ENCODE measurements around the gene SSX4B.
"Not testable (repeated sequence)": the region's sequence is repeated elsewhere in the genome, so short reads cannot be mapped to it uniquely, and the experiment has no call there.

Gene SSX4B

GRCh38 chrX:48450076-48450475, 38.3 kb upstream of the SSX4B start:
- no peaks in the 10 kb centered on the region for H4K20me1 ChIP-seq (ENCODE audit: low read depth, low read length)
- no peak overlapping the region for H3K4me2 ChIP-seq (ENCODE audit: low read depth, low read length, poor library complexity, severe bottlenecking)
- H3K9me3 ChIP-seq (ENCODE audit: insufficient read depth, low read length), result no peaks in the 10 kb centered on the region
- no peaks in the 10 kb centered on the region for H3F3A ChIP-seq (ENCODE audit: insufficient read depth)
- TF ChIP-seq CTCF (IDR thresholded peaks at IDR 0.05; ENCODE audit: insufficient read depth, low read length, poor library complexity, severe bottlenecking), result no peak
- no peak for TF ChIP-seq EZH2phosphoT487 (conservative IDR thresholded peaks at IDR 0.05; ENCODE audit: low read length)
- H3K27me3 ChIP-seq (ENCODE audit: low read length), result no peaks in the 10 kb centered on the region
- H3K79me2 ChIP-seq (ENCODE audit: insufficient read depth, low read length), result no peaks in the 10 kb centered on the region
- H3K9ac ChIP-seq (ENCODE audit: low read length), result no peak overlapping the region
- H3K36me3 ChIP-seq (ENCODE audit: low read length), result no peaks in the 10 kb centered on the region
- H2AFZ ChIP-seq (ENCODE audit: low read depth, low read length, severe bottlenecking), result no peak overlapping the region
- no peaks in the 10 kb centered on the region for H3K9me2 ChIP-seq (replicated peaks; ENCODE audit: insufficient read depth, low read length)
- no peak overlapping the region for H3K4me3 ChIP-seq (ENCODE audit: insufficient read depth, low read length, poor library complexity, severe bottlenecking)
- no peak overlapping the region for H3K27ac ChIP-seq (ENCODE audit: low read depth, low read length)

DNA sequence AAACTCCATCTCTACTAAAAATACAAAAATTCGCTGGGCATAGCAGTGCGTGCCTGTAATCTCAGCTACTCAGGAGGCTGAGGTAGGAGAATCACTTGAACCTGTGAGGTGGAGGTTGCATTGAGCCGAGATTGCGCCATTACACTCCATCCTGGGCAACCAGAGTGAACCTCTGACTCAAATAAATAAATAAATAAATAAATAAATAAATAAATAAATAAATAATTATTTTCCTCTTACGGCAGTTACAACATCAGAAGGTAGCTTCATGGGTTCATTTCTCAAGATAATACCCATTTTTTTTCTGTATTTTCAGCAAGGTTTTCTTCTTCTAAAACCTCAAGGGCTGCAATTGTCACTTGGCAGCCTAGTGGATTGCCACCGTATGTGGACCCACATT, 35.4 kb upstream of the SSX4B start:
- not testable (repeated sequence) for H3K36me3 ChIP-seq (ENCODE audit: low read length); H3K79me2 ChIP-seq (ENCODE audit: insufficient read depth, low read length); H3K27me3 ChIP-seq (ENCODE audit: low read length); H3F3A ChIP-seq (ENCODE audit: insufficient read depth); H3K9me2 ChIP-seq (replicated peaks; ENCODE audit: insufficient read depth, low read length); H3K9me3 ChIP-seq (ENCODE audit: insufficient read depth, low read length); H3K4me2 ChIP-seq (ENCODE audit: low read depth, low read length, poor library complexity, severe bottlenecking); H4K20me1 ChIP-seq (ENCODE audit: low read depth, low read length); H3K9ac ChIP-seq (ENCODE audit: low read length); H2AFZ ChIP-seq (ENCODE audit: low read depth, low read length, severe bottlenecking); H3K27ac ChIP-seq (ENCODE audit: low read depth, low read length); H3K4me3 ChIP-seq (ENCODE audit: insufficient read depth, low read length, poor library complexity, severe bottlenecking)

- H3K4me3 ChIP-seq (ENCODE audit: insufficient read depth, low read length, poor library complexity, severe bottlenecking); H4K20me1 ChIP-seq (ENCODE audit: low read depth, low read length); H3K4me2 ChIP-seq (ENCODE audit: low read depth, low read length, poor library complexity, severe bottlenecking); H3F3A ChIP-seq (ENCODE audit: insufficient read depth); H2AFZ ChIP-seq (ENCODE audit: low read depth, low read length, severe bottlenecking); H3K9me3 ChIP-seq (ENCODE audit: insufficient read depth, low read length); H3K27ac ChIP-seq (ENCODE audit: low read depth, low read length); H3K9ac ChIP-seq (ENCODE audit: low read length); H3K9me2 ChIP-seq (replicated peaks; ENCODE audit: insufficient read depth, low read length); H3K36me3 ChIP-seq (ENCODE audit: low read length); H3K79me2 ChIP-seq (ENCODE audit: insufficient read depth, low read length); H3K27me3 ChIP-seq (ENCODE audit: low read length): not testable (repeated sequence)
Observed at GRCh38 chrX:48433713-48434112, 22.0 kb upstream of the SSX4B start.

GRCh38 chrX:48430166-48430565, 18.4 kb upstream of the SSX4B start:
- H3K4me3 ChIP-seq (ENCODE audit: insufficient read depth, low read length, poor library complexity, severe bottlenecking); H2AFZ ChIP-seq (ENCODE audit: low read depth, low read length, severe bottlenecking); H3K4me2 ChIP-seq (ENCODE audit: low read depth, low read length, poor library complexity, severe bottlenecking); H3K9me3 ChIP-seq (ENCODE audit: insufficient read depth, low read length); H4K20me1 ChIP-seq (ENCODE audit: low read depth, low read length); H3K36me3 ChIP-seq (ENCODE audit: low read length); H3K79me2 ChIP-seq (ENCODE audit: insufficient read depth, low read length); H3K9me2 ChIP-seq (replicated peaks; ENCODE audit: insufficient read depth, low read length); H3K27ac ChIP-seq (ENCODE audit: low read depth, low read length); H3K9ac ChIP-seq (ENCODE audit: low read length); H3F3A ChIP-seq (ENCODE audit: insufficient read depth); H3K27me3 ChIP-seq (ENCODE audit: low read length): not testable (repeated sequence)

GRCh38 chrX:48429606-48430005, 17.8 kb upstream of the SSX4B start:
- not testable (repeated sequence) for H2AFZ ChIP-seq (ENCODE audit: low read depth, low read length, severe bottlenecking); H3K9me3 ChIP-seq (ENCODE audit: insufficient read depth, low read length); H3K27me3 ChIP-seq (ENCODE audit: low read length); H3F3A ChIP-seq (ENCODE audit: insufficient read depth); H3K9ac ChIP-seq (ENCODE audit: low read length); H3K27ac ChIP-seq (ENCODE audit: low read depth, low read length); H3K4me2 ChIP-seq (ENCODE audit: low read depth, low read length, poor library complexity, severe bottlenecking); H4K20me1 ChIP-seq (ENCODE audit: low read depth, low read length); H3K36me3 ChIP-seq (ENCODE audit: low read length); H3K79me2 ChIP-seq (ENCODE audit: insufficient read depth, low read length); H3K4me3 ChIP-seq (ENCODE audit: insufficient read depth, low read length, poor library complexity, severe bottlenecking); H3K9me2 ChIP-seq (replicated peaks; ENCODE audit: insufficient read depth, low read length)

DNA sequence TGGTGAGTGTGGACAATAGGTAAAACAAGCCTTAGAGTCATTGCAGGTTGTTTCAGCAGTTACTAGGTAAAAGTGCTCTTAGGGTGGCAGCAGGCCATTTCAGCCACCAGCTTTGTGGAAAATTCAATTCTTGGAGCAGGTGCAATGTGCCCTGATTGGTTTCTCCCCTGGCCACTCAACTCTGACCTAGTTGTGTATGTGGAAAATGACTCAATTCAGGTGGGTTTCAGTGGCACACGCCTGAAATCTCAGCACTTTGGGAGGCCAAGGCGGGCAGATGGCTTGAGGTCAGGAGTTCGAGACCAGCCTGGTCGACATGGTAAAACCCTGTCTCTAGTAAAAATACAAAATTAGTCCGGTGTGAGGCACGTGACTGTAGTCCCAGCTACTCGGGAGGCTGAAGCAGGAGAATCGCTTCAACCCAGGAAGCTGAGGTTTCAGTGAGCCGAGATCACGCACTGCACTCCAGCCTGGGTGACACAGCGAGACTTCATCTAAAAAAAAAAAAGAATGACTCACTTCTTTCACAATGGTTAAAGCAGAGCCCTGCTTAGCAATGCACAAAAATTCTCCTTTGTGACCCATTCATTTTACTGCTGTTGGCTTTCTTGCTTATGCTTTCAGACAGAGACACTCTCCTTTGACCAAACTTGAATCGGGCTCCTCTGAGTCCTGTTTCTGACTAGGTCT, 15.4 kb upstream of the SSX4B start:
- H3K27me3 ChIP-seq (ENCODE audit: low read length); H3K27ac ChIP-seq (ENCODE audit: low read depth, low read length); H3K4me2 ChIP-seq (ENCODE audit: low read depth, low read length, poor library complexity, severe bottlenecking); H3K9ac ChIP-seq (ENCODE audit: low read length); H3K36me3 ChIP-seq (ENCODE audit: low read length); H3K79me2 ChIP-seq (ENCODE audit: insufficient read depth, low read length); H3K4me3 ChIP-seq (ENCODE audit: insufficient read depth, low read length, poor library complexity, severe bottlenecking); H2AFZ ChIP-seq (ENCODE audit: low read depth, low read length, severe bottlenecking); H3K9me3 ChIP-seq (ENCODE audit: insufficient read depth, low read length); H3F3A ChIP-seq (ENCODE audit: insufficient read depth); H3K9me2 ChIP-seq (replicated peaks; ENCODE audit: insufficient read depth, low read length); H4K20me1 ChIP-seq (ENCODE audit: low read depth, low read length): not testable (repeated sequence)

- not testable (repeated sequence) for H3K36me3 ChIP-seq (ENCODE audit: low read length)
Observed at GRCh38 chrX:48397825-48398224, 13.9 kb downstream of the SSX4B start.

More at GRCh38 chrX:48397825-48398224, 13.9 kb downstream of the SSX4B start:
- H3K79me2 ChIP-seq (ENCODE audit: insufficient read depth, low read length); H3F3A ChIP-seq (ENCODE audit: insufficient read depth); H3K9me2 ChIP-seq (replicated peaks; ENCODE audit: insufficient read depth, low read length); H3K9me3 ChIP-seq (ENCODE audit: insufficient read depth, low read length); H3K4me2 ChIP-seq (ENCODE audit: low read depth, low read length, poor library complexity, severe bottlenecking); H2AFZ ChIP-seq (ENCODE audit: low read depth, low read length, severe bottlenecking); H3K27me3 ChIP-seq (ENCODE audit: low read length); H3K27ac ChIP-seq (ENCODE audit: low read depth, low read length); H4K20me1 ChIP-seq (ENCODE audit: low read depth, low read length); H3K4me3 ChIP-seq (ENCODE audit: insufficient read depth, low read length, poor library complexity, severe bottlenecking); H3K9ac ChIP-seq (ENCODE audit: low read length): not testable (repeated sequence)
